D341Med (cell line): ENCODE data around the gene HDGFL2.
A peak's percentile ranks its signal among the peaks of the same experiment; 100 is the strongest.

Experiments
- DNase-seq: peaks from one replicate; pipeline ENCODE4 v3.0.0; 2012; ENCODE audit warnings: low spot score

The HDGFL2 gene

DNA sequence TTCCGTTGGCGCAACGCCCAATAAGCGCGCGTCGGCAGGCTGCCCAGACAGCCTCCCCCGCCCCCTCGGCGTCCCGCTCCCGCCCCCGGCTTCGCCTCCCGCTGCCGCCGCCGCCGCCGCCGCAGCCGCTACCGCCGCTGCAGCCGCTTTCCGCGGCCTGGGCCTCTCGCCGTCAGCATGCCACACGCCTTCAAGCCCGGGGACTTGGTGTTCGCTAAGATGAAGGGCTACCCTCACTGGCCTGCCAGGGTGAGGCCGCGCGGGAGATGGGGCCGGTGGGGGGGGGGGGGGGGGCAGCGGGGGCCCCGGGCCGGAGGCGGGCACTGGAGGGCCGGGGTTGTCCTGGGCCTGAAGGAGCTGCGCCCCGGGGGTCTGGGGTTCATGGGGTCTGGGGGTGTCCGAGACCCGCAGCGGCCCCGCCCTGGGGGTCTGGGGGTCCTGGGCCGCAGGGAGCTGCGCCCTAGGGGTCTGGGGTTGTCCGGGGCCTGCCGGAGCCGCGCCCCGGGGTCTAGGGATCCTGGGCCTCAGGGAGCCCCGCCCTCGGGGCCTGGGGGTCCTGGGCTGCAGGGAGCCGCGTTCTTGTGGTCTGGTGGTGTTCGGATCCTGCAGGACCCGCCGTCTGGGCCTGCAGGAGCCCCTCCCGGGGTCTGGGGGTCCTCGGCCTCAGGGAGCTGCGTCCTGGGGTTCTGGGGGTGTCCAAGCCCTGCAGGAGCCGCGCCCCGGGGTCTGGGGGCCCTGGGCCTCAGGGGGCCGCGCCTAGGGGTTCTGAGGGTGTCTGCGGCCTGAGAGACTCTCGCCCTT, at the start of gene HDGFL2:
Gene HDGFL2, plus strand, starts transcription at position 124 of the 801 bp plus-strand sequence. Its CDS starts 54 bp downstream, at position 178.
- DNase-seq: peak; percentile 97

DNA sequence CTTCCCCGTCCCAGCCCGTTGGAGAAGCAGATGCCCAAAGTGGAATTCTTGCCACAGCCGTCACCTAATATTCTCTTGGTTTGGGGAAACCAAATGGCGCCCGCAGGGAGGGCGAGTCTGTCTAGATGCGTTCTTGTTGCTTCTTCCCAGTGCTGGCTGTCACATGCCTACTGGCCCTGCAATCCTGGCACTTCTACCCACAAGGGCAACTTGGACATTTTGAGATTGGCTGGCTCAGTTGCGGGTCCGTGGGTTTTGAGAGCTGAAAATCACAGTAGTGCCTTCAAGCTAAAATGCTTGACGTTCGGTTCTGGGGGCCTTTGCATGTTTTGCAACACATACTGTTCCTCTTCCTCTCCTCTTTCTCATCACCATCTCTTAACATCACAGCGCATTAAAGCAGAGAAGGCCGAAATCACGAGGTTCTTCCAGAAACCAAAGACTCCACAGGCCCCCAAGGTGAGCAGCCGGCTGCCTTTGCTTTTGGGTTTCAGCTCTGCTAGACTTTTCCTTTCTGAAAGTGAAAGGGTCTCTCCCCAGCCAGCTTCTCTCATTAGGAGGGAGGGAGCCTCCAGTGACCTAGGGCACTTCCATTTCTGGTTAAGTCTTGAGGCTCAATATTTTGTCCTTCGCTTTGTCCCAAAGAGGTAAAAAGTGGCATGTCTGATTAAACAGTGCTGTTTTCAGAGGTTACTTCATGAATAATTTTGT, 48.5 kb upstream of the HDGFL2 start:
- DNase-seq: no peak

DNA sequence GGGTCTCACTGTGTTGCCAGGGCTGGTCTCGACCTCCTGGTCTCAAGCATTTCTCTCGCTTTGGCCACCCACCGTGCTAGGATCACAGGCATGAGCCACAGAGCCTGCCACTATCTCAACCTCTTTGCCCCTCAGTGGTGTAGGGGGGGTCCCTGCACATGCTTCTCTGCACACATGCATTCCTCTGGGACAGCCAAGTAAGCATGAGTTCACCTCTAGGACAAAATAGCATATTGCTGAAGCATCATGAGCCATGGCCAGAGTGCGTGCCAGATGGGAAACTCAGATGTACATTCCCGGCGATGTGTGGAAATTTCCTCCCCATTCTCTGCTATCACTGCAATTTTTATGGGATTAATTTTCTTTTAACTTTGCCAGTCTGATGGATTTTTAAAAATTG, 46.6 kb upstream of the HDGFL2 start:
- DNase-seq: no peak

DNA sequence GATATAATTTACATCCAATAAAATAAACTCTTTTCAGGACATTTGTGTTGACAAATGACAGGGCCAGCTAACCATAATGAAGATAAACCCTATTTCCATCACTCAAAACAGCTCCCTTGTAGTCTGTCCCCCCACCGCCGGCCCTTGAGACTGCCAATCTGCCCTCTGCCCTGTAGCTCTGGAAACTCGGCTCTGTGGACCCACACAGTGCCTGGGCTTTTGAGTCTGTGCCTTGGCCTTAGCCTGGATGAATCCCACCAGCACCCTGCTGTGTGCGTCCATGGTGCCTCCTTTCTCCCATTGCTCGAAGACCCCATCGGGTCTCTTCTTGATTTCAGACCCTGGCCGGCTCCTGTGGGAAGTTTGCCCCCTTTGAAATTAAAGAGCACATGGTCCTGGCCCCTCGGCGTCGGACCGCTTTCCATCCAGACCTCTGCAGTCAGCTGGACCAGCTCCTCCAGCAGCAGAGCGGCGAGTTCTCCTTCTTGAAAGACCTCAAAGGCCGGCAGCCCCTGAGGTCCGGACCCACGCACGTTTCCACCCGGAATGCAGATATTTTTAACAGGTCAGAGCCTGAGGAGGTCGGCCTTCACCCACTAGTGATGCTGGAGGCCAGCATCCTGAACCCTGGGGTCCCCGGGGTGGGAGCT, 43.6 kb upstream of the HDGFL2 start:
- DNase-seq: no peak

DNA sequence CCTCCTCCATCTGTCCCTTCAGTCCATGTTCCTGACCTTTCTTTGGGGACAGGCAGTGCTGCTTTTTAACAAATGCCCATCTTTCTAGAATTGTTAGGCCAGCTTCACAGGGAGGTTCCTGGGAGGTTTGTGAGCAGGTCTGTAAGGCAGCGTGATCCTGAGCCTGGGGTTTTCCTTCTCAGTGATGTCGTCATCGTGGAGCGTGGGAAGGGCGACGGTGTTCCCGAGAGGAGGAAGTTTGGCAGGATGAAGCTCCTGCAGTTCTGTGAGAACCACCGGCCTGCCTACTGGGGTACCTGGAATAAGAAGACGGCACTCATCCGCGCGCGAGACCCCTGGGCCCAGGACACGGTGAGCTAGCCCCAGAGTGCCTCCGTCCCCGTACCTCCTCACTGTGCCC, 42.8 kb upstream of the HDGFL2 start:
- DNase-seq: no peak

DNA sequence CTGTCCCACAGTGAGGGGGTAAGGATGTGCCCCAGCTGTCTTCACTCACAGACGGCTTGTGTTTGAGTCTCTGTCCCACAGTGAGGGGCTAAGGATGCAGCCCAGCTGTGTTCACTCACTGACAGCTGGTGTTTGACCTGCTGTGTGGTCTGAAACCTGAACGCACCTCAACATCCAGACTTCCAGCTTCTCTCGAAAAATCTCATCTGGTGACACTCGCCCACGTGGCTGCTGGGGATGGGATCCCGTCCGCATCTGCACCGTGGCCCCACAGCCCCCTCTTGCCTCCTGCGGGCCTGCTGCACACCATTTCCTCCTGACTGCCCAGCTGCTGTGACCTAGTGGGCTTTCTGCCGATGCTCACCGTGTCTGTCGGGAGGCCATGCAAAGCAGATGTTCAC, 42.3 kb upstream of the HDGFL2 start:
- no peak for DNase-seq

DNA sequence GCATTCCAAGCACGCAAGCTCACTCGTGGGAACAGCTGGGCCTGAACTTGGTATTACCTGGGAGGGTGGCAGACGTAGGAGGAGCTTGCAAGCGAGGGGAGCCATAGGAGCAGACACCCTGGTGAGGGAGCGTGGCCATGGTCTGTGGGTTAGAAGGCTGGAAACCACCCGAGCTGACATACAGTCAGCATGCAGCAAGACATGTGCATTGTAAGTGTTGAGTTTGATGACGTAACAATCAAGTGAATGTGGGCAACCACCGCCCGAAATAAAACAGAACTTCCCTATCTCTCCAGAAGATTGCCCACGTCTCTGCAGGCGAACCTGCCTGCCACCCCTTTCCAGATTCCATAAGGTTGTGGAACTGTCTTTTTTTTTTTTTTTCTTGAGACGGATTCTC, 41.3 kb upstream of the HDGFL2 start:
- DNase-seq: no peak

DNA sequence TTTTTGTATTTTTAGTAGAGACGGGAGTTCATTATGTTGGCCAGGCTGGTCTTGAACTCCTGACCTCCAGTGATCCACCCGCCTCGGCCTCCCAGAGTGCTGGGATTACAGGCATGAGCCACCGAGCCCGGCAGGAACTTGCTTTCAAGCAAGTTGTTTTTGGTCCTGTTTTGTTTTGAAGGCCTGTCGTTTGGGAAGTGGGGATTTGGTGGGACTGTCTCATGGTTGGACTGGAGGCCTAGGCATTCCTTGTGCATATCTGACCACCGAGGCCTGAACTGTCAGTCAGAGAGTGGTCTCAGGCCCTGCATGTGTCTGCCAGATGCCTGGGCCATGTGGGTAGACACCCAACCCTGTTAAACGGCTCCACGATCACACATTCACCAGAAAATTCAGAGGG, 40.8 kb upstream of the HDGFL2 start:
- DNase-seq: no peak

DNA sequence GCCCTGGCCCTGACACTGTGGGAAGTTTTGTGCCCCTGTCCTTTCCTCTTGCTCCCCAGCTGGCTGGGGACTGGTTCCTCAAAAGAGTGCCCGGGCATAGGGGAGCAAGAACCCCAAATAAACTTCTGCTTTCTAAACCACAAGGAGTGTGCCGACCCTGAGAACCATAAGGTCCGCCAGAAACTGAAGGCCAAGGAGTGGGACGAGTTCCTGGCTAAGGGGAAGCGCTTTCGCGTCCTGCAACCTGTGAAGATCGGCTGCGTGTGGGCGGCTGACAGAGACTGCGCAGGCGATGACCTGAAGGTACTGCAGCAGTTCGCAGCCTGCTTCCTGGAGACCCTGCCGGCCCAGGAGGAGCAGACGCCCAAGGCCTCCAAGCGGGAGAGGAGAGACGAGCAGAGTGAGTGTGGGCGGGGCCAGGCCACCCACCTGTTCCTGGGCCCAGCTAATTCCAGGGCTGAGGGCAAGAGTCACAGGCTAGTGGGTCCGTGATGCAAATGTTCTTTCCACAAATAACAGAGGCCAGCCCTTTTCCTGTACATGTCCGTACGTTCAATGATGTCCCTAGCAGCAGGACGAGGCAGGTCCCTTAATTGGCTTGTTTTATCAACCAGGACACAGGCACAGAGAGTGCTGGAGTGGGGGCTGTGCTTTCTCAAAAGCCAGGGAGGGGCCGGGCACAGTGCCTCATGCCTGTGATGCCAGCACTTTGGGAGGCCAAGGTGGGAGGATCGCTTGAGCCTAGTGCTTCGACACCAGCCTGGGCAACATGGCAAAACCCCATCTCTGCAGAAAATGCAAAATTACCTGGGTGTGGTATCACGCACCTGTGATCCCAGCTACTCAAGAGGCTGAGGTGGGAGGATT, 40.1 kb upstream of the HDGFL2 start:
- DNase-seq: no peak

DNA sequence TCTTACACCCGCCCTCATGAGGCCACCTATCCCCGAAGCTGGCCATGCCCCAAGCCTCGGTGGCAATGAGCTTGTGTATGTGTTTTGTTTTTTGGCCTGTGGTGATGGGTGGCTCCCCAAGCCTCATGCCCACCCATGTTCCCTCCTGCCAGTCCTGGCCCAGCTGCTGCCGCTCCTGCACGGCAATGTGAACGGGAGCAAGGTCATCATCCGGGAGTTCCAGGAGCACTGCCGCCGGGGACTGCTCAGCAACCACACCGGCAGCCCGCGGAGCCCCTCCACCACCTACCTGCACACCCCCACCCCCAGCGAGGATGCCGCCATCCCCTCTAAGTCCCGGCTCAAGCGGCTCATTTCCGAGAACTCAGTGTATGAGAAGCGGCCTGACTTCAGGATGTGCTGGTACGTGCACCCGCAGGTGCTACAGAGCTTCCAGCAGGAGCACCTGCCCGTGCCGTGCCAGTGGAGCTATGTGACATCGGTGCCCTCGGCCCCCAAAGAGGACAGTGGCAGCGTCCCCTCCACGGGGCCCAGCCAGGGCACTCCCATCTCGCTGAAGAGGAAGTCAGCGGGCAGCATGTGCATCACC, 39.1 kb upstream of the HDGFL2 start:
- DNase-seq: no peak

DNA sequence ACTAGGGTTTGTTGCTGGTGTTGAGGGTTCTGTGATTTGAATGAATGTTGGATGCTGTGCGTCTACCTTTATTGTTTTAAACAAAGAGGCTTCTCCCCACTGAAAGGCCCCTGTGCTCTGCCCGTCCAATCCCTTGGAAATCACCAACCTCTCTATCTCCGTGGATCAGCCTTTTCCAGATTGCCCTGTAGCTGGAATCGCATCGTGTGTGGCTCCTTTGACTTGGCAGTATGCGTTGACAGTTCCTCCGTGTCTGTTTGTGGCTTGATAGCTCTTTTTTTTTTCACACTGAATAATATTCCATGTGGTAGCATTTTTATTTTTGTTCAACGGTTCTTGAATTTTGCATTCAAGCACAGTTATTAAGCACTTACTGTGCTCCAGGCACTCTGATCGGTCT, 37.7 kb upstream of the HDGFL2 start:
- no peak for DNase-seq

DNA sequence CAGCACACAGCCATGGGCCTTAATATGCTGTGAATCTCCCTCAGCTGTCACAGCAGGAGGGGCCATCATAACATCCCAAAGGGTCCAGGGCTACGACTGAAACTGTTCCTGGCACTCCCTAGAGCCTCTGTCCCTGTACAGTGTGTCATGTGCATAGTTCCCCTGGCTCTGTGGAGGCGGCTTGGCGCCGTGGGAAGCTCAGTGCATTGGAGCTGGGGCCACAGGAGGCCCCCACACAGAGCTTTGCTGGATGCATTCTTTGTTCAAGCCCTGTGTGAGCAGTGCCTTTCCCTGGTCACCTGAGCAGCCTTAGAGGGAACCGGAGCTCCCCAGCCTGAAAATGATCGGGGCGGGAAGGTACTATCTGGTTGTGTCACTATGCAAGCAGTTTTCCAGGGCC, 35.9 kb upstream of the HDGFL2 start:
- DNase-seq: no peak

DNA sequence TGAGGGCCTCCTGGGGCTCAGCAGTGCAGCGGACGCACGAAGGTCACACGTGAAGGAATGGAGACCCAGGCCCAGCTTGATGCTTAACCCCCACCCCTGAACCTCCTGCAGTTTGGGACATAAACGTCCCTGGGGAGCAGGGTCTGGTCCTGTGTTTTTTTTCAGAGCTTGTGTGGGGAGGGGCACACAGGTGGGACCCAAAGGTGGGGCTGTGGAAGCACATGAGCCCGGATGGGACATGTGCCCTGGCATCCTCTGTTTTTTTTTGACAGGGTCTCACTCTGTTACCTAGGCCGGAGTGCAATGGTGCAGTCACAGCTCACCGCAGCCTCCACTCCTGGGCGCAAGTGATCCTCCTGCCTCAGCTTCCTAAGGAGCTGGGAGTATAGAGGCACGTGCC, 35.0 kb upstream of the HDGFL2 start:
- no peak for DNase-seq

DNA sequence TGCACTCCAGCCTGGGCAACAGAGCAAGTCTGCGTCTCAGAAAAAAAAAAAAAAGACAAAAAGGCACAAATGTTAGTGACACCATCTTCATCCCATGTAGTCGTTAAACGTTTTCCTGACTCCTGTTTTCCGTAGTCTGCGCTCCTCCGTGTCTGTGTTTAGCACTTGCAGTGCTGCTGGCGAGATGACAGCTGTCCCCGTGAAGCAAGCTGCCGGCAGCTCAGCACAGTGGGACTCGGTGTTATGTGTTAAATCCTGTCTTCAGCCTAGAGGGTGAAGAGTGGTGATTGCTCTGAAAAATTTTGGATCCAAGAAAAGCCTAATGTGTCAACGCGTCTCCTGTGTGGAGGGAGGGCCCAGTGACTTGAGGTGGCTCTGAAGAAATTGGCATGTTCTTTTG, 32.9 kb upstream of the HDGFL2 start:
- DNase-seq: no peak

DNA sequence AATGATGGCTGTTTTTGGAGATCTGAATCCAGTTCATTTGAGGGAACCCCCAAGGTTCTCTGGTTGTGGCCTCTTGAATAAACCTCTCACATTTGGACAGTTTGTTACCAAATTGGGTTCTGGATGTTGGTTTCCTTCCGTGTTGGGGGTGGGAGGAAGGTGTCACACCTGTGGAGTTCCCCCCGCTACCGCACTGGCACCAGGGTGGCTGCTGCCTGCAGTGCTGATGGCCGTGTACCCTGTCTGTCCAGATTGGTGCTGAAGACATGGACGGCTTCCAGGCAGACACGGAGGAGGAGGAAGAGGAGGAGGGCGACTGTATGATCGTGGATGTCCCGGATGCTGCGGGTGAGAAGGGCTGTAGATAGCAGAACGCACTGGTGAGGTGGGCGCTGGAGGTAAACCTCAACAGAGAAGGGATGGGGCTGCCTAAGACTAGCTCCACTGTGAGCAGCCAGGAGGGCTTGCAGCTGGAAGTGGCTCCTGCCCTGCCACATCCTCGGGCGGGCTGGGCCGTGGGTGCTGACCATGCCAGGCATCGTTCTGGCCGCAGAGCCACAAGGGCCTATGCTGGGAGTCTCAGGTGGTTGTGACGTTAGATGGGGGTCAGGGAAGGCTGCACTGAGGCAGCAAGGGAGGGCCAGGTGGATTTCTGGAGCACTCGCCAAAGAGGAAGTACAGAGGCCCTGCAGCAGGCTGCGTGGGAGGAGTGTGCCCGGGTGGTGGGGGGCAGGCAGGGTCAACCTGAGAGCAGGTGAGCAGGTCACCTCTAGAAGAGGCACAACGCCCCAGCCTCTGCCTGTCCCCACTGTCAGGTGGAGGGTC, 29.9 kb upstream of the HDGFL2 start:
- DNase-seq: no peak

DNA sequence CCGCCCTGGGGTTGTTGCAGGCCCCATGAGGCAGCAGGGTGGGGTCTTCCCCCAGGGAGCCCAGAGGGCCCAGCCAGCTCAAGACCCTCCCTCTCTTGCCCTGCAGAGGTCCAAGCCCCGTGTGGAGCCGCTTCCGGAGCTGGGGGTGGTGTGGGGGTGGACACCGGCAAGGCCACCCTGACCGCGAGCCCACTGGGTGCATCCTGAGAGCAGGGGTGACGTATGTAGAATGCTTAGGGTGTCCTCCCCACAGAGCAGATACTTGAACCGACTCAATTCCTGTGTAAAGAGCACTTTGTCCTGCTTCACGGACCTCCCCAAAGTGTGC, 29.3 kb upstream of the HDGFL2 start:
- no peak for DNase-seq

DNA sequence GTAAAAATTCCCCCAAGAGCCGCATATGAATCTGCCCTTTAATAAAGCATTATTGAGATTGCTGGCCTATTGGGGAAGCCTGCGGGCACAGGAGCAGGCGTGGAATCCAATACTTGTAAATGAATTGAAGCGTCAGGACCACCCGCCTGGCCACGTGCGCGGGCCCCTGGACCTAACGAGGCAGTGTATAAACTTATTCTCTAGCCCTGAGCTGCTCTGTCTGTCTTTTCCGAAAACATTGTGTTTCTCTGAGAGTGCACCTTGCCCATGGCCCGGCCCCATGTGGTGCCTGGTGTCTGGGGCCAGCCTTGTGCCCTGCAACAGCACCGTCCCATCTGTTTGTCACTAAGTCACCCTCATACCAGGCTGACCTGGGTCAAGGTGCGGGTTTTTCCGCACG, 28.9 kb upstream of the HDGFL2 start:
- DNase-seq: no peak

DNA sequence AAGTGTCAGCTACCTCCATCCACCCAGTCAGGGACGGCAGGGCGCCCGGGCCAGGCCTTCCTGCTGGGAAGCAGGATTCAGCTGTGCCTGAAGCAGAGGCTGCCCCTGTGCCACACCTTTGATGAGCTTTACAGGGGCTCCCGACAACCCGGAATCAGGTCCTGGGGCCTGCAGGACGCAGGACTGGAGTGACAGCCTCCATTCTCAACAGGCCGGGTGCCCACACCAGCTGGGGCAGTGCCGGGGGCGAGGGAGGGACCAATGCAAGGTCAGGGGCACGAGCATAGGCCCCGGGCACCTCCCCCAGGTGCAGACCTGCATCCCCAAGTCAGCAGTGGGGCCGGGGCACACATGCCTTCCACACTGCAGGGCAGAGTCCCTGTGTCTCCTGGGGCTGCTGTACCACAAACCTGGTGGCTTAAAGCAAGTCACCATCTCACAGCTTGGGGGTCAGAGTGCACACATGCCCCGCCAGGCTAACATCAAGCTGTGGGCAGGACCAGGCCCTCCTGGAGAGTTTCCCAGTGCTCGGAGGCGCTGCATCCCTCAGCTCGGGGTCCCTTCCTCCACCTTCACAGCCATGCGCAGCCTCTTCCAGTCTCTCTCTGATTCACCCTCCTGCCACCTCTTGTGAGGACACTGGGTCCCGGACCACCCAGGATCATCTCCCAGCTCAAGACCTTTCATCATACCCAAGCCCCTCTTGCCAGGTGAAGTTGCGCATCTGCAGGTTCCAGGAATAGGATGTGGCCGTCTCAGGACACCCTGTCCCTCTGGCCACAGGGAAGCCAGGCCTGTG, 27.9 kb upstream of the HDGFL2 start:
- peak; percentile 34 for DNase-seq

DNA sequence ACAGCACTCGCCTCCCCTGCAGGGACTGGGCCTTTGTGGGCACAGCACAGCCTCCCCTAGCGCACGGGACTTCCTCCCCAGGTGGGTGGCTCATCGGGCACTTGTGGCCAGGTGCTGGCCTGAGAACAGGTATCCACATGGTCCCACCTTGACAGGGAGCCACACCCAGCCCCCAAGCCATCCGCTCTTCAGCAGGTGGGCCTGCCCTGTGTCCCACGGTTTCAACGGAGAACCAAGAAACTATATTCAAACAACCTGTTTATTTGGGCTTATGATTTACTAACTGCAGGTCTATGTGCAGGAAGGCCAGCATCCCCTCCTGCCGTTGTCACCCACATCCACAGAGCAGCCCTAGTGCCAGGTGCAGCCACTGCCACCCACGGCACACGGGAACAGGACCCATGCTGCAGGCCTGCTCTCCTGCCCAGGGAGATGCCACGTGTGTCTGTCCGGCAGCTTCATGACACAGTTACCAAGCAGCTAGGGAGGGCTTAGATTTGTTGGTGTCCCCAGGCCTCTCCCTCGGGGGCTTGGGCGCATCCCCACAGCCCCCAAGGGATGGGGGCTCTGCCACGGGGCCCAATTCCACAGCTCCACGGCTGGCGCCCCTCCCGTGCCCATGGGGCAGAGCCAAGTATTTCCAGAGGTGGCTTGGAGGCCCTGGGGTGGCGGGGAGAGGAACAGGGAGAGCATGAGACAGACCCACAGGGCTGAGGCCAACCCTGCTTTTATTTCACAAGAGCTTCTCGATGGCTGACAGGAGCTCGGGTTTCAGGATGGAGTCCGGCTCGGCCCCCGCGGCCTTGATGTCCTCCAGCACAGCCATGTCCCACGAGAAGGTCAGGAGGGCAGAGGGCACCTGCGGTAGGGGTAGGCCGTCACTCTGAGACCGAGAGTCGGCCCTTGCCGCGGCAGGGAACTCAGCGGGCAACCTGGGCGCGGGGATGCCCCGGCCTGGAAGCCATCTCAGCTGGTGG, 27.0 kb upstream of the HDGFL2 start:
- peak; percentile 35 for DNase-seq
